ENCODE results near the gene FTCDNL1. TPM values are rescaled to one million over a fixed set of nuclear protein-coding genes. Genes with fewer than 3 reads are reported as not detected.

The FTCDNL1 gene
- polyA plus RNA-seq, 1 donor from 2014 or later: 2.0 TPM

DNA sequence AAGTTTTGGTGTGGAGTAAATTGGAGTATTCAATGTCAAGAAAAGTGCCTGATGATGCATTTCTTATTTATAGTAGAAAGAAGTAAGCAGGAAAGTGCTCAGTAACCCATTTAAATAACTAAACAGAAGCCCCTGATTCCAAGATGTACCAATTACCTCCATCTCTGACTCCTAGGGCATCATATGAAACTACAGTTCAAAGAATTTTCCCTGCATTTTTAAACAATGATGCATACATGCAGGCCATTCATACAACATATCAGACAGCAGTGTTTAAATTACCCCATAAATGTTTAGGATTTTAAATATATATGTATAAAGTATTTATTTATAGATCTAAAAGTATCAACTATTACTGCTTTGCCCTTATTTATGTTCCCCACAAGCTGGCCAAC is 36.2 kb downstream of the FTCDNL1 start:
- Mint-ChIP-seq H3K27me3 (no peaks in the 10 kb centered on the region), H3K4me3 (no peak overlapping the region), H3K27ac (no peak overlapping the region), H3K36me3 (peaks cover 4% of the 10 kb centered on the region), H3K9me3 (no peaks in the 10 kb centered on the region), H3K4me1 (peaks cover 0 to 3% (median 1%) of the 10 kb centered on the region in 3 donors)

DNA sequence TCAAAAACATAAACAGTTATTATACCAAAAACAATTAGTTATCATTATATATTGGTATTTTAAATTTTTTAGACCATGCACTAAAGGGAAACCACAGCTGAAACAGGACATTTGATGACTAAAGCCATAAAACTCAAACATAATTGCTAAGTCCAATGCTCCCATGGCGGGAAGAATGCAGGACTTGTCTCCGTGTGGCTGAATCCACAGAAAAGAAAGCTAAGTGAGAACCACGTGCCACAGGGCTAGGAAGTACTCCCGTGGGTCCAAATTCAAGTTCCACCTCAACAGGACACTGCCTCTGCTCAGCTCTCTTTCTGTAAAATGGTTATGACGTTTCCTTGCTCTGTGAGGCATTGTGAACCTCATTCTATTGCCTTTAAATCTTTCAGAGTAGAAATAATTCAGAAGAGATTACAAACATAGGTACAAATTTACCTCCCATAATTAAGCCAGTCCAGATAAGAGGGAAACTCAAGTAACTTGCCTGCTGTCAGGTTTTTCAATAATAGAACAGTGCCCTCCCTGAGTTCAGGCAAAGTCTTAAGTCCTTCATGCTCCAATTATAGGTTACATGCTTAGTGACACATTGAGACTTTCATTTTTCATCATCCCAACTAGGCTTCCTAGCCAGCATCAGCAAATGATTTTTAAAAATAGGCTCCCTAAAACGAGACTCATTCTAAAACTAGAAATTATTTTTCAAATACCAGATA is 36.7 kb downstream of the FTCDNL1 start:
- H3K36me3 Mint-ChIP-seq: peaks cover 4% of the 10 kb centered on the region
- no peaks in the 10 kb centered on the region for H3K27me3 Mint-ChIP-seq
- no peak overlapping the region for H3K27ac Mint-ChIP-seq
- peaks cover 0 to 3% (median 1%) of the 10 kb centered on the region in 3 donors for H3K4me1 Mint-ChIP-seq
- no peaks in the 10 kb centered on the region for H3K9me3 Mint-ChIP-seq
- H3K4me3 Mint-ChIP-seq: peak overlapping the region in 1 of 4 donors; percentile 41

DNA sequence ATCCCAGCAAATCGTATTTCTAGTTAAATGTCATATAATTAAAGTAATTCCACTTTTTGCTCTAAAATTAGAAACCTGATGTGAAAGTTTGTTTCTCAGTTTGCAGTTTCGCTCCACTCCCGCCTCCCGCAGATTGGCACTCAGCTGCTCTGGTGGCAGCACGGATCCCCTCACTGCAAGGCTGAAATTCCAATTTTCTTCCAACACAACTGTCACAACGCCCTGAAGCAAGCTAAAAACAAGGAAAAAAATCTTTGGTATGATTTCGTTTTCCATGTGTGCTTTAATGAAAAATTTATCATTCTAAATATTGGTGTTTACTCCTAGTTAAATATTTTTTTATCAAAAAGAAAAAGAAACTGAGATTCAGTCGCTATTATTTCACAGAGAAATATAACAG is 38.5 kb downstream of the FTCDNL1 start:
- Mint-ChIP-seq H3K27ac (no peak overlapping the region), H3K4me1 (peaks cover 0 to 3% (median 0%) of the 10 kb centered on the region in 3 donors), H3K36me3 (peaks cover 8% of the 10 kb centered on the region), H3K27me3 (no peaks in the 10 kb centered on the region), H3K4me3 (no peak overlapping the region), H3K9me3 (peaks cover 0 to 3% (median 0%) of the 10 kb centered on the region in 3 donors)

DNA sequence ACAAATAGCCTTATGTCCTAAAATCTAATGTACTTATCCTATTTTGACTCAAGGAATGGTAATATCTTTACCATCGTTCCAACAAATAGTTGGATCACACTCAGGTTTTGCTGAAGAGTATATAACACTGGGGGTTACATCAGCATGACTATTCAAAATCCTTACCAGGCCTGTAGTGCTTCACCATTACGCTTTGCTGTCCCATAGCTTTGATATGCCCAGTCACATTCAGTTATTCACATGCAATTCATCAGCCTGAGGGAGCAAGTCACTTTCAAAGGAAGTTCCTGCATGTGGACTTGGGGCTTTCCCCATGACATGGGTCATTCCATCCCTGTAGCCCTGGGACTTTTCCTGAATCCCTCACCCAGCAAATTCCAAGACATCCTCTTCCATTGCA is 39.6 kb downstream of the FTCDNL1 start:
- peaks cover 0 to 5% (median 0%) of the 10 kb centered on the region in 3 donors for H3K4me1 Mint-ChIP-seq
- H3K9me3 Mint-ChIP-seq: peaks cover 0 to 3% (median 0%) of the 10 kb centered on the region in 3 donors
- H3K4me3 Mint-ChIP-seq: no peak overlapping the region
- H3K27me3 Mint-ChIP-seq: no peaks in the 10 kb centered on the region
- H3K36me3 Mint-ChIP-seq: peaks cover 10% of the 10 kb centered on the region
- H3K27ac Mint-ChIP-seq: no peak overlapping the region

DNA sequence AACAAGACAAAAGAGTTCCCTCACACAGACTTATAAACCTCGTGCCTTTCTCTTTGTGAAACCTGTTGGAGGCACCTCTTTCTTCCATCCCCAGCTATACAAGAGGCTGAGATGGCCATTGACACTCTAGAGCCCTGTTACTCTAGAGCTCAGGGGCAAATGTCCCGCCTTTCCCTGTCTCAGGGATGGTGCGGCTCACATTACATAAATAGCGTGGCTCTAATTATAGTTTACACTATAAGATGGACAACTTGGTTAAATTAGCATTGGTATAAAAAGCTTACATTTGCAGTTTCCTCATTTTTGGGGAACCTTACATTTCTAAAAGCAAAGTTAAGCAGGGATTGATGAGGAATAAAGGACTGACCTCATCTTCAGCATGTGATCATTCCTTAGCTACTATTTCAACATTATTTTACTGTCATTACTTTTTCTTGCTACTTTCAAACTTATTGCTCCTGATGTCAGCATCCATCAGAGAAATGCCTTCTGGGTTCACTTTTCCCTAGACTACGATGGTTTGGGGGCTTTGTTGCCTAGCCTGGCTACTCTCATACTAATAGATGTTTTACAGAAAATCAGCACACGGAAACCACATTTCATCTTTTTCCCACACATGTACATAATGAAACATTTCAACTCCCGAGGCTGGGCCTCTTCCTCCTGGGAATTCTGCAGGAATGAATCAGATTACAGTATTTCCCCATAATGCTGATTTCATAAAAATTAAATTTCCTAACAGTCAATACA is 40.4 kb downstream of the FTCDNL1 start:
- no peak overlapping the region for H3K27ac Mint-ChIP-seq
- no peaks in the 10 kb centered on the region for H3K27me3 Mint-ChIP-seq
- no peak overlapping the region for H3K4me3 Mint-ChIP-seq
- peaks cover 0 to 5% (median 0%) of the 10 kb centered on the region in 3 donors for H3K4me1 Mint-ChIP-seq
- peaks cover 0 to 3% (median 0%) of the 10 kb centered on the region in 3 donors for H3K9me3 Mint-ChIP-seq
- H3K36me3 Mint-ChIP-seq: peaks cover 10% of the 10 kb centered on the region

DNA sequence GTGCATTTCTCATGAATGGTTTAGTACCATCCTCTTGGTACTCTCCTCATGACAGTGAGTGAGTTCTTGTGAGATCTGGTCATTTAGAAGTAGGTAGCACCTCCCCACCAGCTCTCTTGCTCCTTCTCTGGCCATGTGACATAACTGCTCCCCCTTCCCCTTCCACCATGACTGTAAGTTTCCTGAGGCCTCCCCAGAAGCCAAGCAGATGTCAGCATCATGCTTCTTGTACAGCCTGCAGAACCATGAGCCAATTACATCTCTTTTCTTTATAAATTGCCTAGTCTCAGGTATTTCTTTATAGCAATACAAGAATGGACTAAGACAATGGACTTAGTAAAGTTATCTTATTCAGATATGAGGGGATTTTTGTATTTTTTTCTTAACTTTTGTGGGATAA is 43.0 kb downstream of the FTCDNL1 start:
- Mint-ChIP-seq H3K4me1 (peaks cover 0 to 2% (median 0%) of the 10 kb centered on the region in 3 donors), H3K27me3 (no peaks in the 10 kb centered on the region), H3K36me3 (peaks cover 11% of the 10 kb centered on the region), H3K4me3 (no peak overlapping the region), H3K9me3 (peaks cover 0 to 3% (median 0%) of the 10 kb centered on the region in 3 donors), H3K27ac (no peak overlapping the region)

DNA sequence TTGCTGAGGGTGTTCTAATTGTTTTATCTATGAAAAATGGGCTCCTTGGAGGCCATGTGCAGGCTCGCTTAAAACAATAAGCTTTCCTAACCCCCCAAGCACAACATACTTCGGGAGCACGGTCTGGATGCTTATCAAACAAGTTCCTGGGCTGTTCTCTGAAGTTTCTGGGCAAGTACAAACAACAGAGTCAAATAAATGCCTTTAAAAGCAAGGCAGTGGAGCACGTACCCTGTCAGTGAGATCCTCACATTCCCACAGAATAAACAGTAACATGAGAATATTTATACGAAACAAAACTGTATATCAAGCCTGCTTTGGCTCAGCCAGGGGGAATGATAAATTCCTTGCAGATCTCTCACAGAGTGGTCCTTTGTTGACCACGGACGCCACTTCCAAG is 44.8 kb downstream of the FTCDNL1 start:
- Mint-ChIP-seq H3K27ac (no peak overlapping the region), H3K4me3 (no peak overlapping the region), H3K4me1 (peaks cover 0 to 2% (median 0%) of the 10 kb centered on the region in 3 donors), H3K27me3 (no peaks in the 10 kb centered on the region), H3K9me3 (peaks cover 0 to 3% (median 0%) of the 10 kb centered on the region in 3 donors), H3K36me3 (peaks cover 9% of the 10 kb centered on the region)

DNA sequence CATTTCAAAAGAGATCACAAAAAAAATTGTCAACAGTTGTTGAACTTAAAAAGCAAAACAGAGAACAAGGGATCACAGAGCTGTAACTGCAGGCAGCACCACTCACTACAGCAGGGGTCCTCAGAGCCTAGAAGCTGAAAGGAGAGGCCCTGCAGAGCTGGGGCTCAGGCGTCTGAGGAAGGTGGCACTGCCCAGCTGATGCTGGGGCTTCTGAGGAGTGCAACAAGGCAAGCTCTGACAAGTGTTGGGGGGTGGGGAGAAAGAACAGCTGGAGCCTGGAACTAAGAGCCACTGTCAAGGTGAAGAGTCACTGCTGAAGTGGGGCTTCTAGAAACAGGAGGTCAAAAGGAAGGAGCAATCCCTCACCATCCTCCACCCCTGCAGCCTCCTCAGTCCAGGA is 46.2 kb downstream of the FTCDNL1 start:
- Mint-ChIP-seq H3K27me3 (no peaks in the 10 kb centered on the region), H3K4me1 (peaks cover 0 to 2% (median 0%) of the 10 kb centered on the region in 3 donors), H3K4me3 (no peak overlapping the region), H3K27ac (no peak overlapping the region), H3K36me3 (peaks cover 9% of the 10 kb centered on the region), H3K9me3 (peaks cover 0 to 3% (median 0%) of the 10 kb centered on the region in 3 donors)

DNA sequence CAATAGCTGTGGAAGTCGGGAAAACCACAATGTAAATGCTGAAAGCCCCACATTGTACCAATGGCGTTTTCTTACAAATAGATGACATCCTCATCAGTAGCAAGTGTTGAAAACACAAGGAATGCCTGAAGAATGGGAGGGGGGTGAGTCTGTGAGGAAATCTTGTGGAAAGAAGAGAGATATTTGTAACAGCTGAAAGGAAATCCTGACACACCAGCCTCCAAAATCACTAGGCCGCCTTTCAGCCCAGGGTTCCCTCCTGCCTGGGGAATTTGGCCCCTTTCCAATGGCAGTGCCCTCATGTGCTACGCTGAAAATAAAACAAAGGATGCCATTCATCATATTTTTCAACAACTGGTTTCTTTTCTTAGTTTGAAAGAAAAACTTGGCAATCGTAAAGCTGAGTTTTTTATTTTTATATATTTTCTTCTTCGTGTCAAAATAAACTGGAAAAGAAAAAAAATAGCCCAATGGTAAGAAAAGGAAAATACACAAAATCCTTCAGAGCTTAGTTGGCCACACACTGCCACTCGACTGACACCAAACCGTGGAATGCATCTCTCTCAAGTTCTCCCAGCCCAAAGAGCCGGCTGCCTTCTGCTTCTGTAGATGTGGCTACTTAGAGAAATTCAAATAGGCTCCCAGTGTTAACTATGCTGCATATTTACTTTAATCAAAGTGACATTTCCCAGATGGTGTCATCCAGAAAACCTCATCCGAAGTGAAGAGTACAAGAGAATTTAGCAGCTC is 52.0 kb downstream of the FTCDNL1 start:
- H3K4me3 Mint-ChIP-seq: no peak overlapping the region
- no peak overlapping the region for H3K27ac Mint-ChIP-seq
- H3K9me3 Mint-ChIP-seq: no peaks in the 10 kb centered on the region
- H3K4me1 Mint-ChIP-seq: no peaks in the 10 kb centered on the region
- H3K36me3 Mint-ChIP-seq: peaks cover 4% of the 10 kb centered on the region
- H3K27me3 Mint-ChIP-seq: peaks cover 3% of the 10 kb centered on the region

DNA sequence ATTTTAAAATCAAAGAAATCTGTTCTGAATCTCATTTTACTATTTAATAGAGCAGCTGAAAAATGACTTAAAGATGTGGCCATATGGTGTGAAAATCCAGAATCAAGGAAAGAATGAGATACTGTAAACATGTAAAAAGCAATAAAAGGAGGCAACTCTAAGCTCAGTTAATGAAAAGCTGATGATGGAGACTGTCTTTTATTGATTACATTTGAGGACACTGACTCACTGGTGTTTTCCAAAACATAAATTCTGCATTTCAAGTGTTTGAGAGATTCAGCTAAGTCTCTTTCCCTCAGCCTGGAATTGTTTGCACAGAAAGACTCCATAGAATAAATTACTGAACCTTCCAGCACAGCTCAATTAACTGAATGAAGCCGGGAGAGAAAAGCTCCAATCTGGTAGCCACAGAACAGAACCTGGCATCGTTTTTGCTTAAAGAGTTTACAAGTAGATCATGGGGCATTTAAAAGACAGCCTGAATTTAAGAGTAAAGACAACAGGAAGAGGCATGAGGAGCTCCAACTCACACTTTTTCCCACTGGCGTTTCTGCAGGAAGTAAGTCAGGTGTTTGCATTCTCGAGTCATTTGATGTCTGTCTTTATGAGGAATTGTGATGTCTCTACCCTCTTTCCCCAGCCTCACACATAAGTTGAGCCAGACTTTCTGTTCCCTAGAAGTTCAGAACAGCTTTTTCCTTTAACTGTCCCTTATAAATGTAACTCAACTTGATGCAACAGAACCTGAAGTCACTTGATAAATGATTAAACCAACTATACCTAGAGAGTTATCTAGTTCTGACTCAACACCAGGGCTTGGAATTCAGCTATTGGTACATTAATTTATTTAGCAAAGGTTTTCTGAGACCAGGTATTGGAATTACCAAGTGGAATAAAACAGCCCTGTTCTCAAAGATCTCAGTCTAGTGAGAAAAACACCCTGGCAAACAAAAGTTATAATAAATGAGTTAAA is 53.3 kb downstream of the FTCDNL1 start:
- Mint-ChIP-seq H3K4me1 (no peaks in the 10 kb centered on the region), H3K9me3 (no peaks in the 10 kb centered on the region), H3K27me3 (peaks cover 3% of the 10 kb centered on the region), H3K36me3 (peaks cover 5% of the 10 kb centered on the region), H3K4me3 (no peak overlapping the region), H3K27ac (peak overlapping the region in 1 of 3 donors; percentile 23)

DNA sequence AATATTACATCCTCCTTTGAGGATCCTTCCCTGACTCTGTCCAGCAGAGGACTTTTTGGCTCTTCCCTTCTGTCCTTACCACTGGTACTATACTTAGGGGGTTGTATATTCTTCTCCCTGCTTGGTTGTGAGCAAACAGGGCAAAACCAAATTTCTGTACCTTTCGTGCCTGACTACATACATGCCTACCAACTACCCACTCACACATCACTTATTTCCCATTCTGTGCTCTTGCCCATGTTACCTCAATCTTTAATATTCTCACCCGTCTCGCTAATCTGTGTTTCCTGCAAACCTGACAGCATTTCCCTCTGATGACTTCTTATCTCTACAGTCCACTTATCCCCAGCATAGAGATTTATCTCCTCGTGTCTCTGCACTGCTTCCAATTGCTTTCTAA is 58.6 kb downstream of the FTCDNL1 start:
- no peak overlapping the region for H3K27ac Mint-ChIP-seq
- no peaks in the 10 kb centered on the region for H3K4me1 Mint-ChIP-seq
- H3K4me3 Mint-ChIP-seq: no peak overlapping the region
- H3K36me3 Mint-ChIP-seq: peaks cover 3% of the 10 kb centered on the region
- H3K27me3 Mint-ChIP-seq: no peaks in the 10 kb centered on the region
- H3K9me3 Mint-ChIP-seq: no peaks in the 10 kb centered on the region

DNA sequence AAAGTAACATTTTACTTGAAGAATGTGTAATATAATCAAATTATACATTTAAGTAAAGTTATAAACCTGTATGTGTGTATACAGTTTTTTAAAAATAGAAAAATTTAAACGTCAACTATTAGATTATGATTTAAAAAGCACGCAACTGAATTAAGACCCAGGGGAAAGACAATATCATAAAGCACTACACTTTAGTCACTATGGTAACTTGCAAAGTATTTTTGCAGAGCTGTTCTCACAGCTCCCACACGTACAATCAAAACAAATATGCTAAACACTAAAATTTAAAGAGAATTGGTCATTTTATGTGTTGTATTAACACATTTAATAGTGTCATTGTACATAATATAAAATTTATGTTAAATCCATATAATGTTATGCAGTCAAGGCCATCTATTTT is 59.7 kb downstream of the FTCDNL1 start:
- H3K36me3 Mint-ChIP-seq: peaks cover 3% of the 10 kb centered on the region
- no peaks in the 10 kb centered on the region for H3K9me3 Mint-ChIP-seq
- no peak overlapping the region for H3K27ac Mint-ChIP-seq
- H3K4me1 Mint-ChIP-seq: no peaks in the 10 kb centered on the region
- H3K4me3 Mint-ChIP-seq: no peak overlapping the region
- H3K27me3 Mint-ChIP-seq: no peaks in the 10 kb centered on the region

DNA sequence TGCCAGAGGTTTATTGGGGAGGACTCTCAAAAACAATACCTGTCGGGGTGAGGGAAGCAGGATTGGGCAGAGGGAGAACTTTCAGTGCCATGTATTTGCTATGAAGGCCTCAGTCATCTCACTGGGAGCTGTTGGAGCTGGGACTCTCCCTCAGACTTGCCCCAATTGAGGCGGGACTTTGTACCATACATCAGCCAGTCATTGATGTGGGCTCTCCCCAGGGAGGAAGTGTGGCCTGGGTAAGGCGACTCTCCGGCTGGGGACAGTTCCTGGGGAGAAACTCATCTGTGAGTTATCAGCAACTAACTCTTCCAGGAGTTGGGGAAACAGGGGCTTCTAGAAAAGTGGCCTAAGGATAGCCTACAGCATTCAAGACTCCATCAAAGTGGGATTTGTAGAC is 66.5 kb downstream of the FTCDNL1 start:
- H3K27me3 Mint-ChIP-seq: no peaks in the 10 kb centered on the region
- H3K27ac Mint-ChIP-seq: no peak overlapping the region
- no peaks in the 10 kb centered on the region for H3K4me1 Mint-ChIP-seq
- H3K36me3 Mint-ChIP-seq: peaks cover 2% of the 10 kb centered on the region
- H3K9me3 Mint-ChIP-seq: no peaks in the 10 kb centered on the region
- no peak overlapping the region for H3K4me3 Mint-ChIP-seq

DNA sequence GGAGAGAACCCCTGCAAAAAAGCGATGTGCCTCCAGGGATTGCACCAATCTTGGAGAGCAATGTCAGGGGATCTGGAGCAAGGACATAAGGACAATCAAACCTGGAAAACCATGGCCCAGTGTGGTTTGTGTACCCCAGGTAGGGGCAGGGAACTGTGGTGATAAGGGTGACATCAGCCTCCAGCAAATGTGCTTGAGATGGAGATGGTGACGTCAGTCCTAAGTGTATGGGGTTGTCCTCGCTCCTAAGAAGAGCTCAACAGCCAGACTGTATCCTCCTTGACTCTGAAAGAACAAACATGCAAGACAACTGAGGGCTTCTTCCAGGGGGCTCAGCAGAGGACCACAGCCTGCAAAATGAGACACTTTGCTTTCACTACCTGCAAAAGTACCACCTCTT is 71.4 kb downstream of the FTCDNL1 start:
- peaks cover 0 to 1% (median 0%) of the 10 kb centered on the region in 3 donors for H3K4me1 Mint-ChIP-seq
- H3K4me3 Mint-ChIP-seq: no peak overlapping the region
- no peaks in the 10 kb centered on the region for H3K27me3 Mint-ChIP-seq
- H3K36me3 Mint-ChIP-seq: peaks cover 5% of the 10 kb centered on the region
- H3K9me3 Mint-ChIP-seq: no peaks in the 10 kb centered on the region
- no peak overlapping the region for H3K27ac Mint-ChIP-seq
